A549 (cell line): ENCODE results near the gene PGBD5. TPM values are rescaled to one million over a fixed set of nuclear protein-coding genes. Genes with fewer than 3 reads are reported as not detected.

Experiments used
- ATAC-seq, 2 experiments: fragments of 200-7000 bp in 1 of 2; fragments of >200 bp in 1 of 2; cut with Nextera tagmentation in 1 of 2; cut with Tn5 transposase in 1 of 2; 3 replicates each; pipeline versions ENCODE4 v1.8.0 to v1.9.1; 2018 to 2020; ENCODE audit warnings: mild to moderate bottlenecking in 1 of 2, moderate library complexity in 1 of 2
- CTCF ChIA-PET: fragments of 300-600 bp; sonication (Branson Sonifier 250); formaldehyde crosslinking; extraction: SDS; loops from one replicate; lab custom pipeline; 2021; ENCODE audit warnings: antibody characterized with exemption, inconsistent platforms; lab: Yijun Ruan, JAX
- POLR2A ChIA-PET: fragments of 350-600 bp; formaldehyde crosslinking; extraction: SDS; loops from one replicate; lab custom pipeline; 2021; ENCODE audit warnings: antibody characterized with exemption, inconsistent platforms; lab: Yijun Ruan, JAX
- DNase-seq, 2 experiments: peaks; one replicate each; pipeline versions ENCODE4 v3.0.0 to v3.0.0-alpha.2; 2011 to 2016; ENCODE audit warnings: low read depth in 1 of 2, low spot score in 1 of 2
- FAIRE-seq: peaks from 2 replicates; lab custom pipeline; 2011; peaks lifted over from hg19 to GRCh38; lab: Jason Lieb, UNC
- H3K27ac ChIP-seq, 2 experiments: fragments of >200 bp; sonication (Bioruptor Twin); formaldehyde crosslinking; 3 replicates each; pipeline ENCODE4 v1.5.1; 2016 to 2017
- H3K4me1 ChIP-seq: fragments of >200 bp; sonication (Bioruptor Twin); formaldehyde crosslinking; 3 replicates; pipeline ENCODE4 v1.6.1; 2016
- H3K4me2 ChIP-seq: fragments of >200 bp; sonication (Bioruptor Twin); formaldehyde crosslinking; 3 replicates; pipeline ENCODE4 v1.6.1; 2016
- H3K4me3 ChIP-seq: fragments of >200 bp; sonication (Bioruptor Twin); formaldehyde crosslinking; 3 replicates; pipeline ENCODE4 v1.5.1; 2016
- H3K9me3 ChIP-seq: fragments of >200 bp; sonication (Bioruptor Twin); formaldehyde crosslinking; 3 replicates; pipeline ENCODE4 v1.6.1; 2016
- CBX2 ChIP-seq: fragments of 200-600 bp; sonication (generic); IDR thresholded peaks from 2 replicates; pipeline ENCODE4 v1.6.1; 2016; ENCODE audit warnings: low read depth, mild to moderate bottlenecking, borderline replicate concordance
- CBX8 ChIP-seq: fragments of 200-600 bp; sonication (generic); IDR thresholded peaks from 2 replicates; pipeline ENCODE4 v1.6.1; 2016
- CTCF ChIP-seq: fragments of >200 bp; sonication (Bioruptor Twin); formaldehyde crosslinking; IDR thresholded peaks from 3 replicates; pipeline ENCODE4 v1.5.1; 2016
- E2F6 ChIP-seq: IDR thresholded peaks from 2 replicates; pipeline ENCODE4 v1.6.1; 2012; ENCODE audit warnings: low read depth, borderline replicate concordance
- EHF ChIP-seq: fragments of 250-450 bp; sonication (Bioruptor Pico); IDR thresholded peaks from 2 replicates; pipeline ENCODE4 v1.5.0; 2020; ENCODE audit warnings: mild to moderate bottlenecking
- EHMT2 ChIP-seq: fragments of 200-600 bp; sonication (generic); IDR thresholded peaks from 2 replicates; pipeline ENCODE4 v1.6.1; 2016; ENCODE audit warnings: antibody characterized with exemption, low read depth, mild to moderate bottlenecking, moderate library complexity
- ELK1 ChIP-seq: fragments of 150-350 bp; IDR thresholded peaks from 2 replicates; pipeline ENCODE4 v1.6.1; 2014; ENCODE audit warnings: low read depth, mild to moderate bottlenecking, low read length
- EP300 ChIP-seq, 2 experiments: fragments of >200 bp; sonication (Bioruptor Twin); formaldehyde crosslinking; IDR thresholded peaks; 2 replicates in 1 of 2; 3 replicates in 1 of 2; pipeline ENCODE4 v1.6.1; 2016 to 2017
- FOXS1 ChIP-seq: fragments of 250-450 bp; sonication (Bioruptor Pico); IDR thresholded peaks from 2 replicates; pipeline ENCODE4 v1.5.0; 2020; ENCODE audit warnings: mild to moderate bottlenecking, moderate library complexity
- HES2 ChIP-seq: fragments of >200 bp; sonication (Bioruptor Twin); formaldehyde crosslinking; IDR thresholded peaks from 2 replicates; pipeline ENCODE4 v1.6.1; 2016
- HEYL ChIP-seq: fragments of 250-450 bp; sonication (Bioruptor Pico); IDR thresholded peaks from 2 replicates; pipeline ENCODE4 v1.8.0; 2021; ENCODE audit warnings: mild to moderate bottlenecking, moderate library complexity
- HOXA7 ChIP-seq: fragments of 250-450 bp; sonication (Bioruptor Pico); IDR thresholded peaks from 2 replicates; pipeline ENCODE4 v1.5.0; 2020; ENCODE audit warnings: mild to moderate bottlenecking, moderate library complexity
- HOXB5 ChIP-seq: fragments of 250-450 bp; sonication (Bioruptor Pico); IDR thresholded peaks from 2 replicates; pipeline ENCODE4 v1.5.0; 2020; ENCODE audit warnings: mild to moderate bottlenecking, moderate library complexity
- JUN ChIP-seq, 2 experiments: fragments of >200 bp; sonication (Bioruptor Twin); formaldehyde crosslinking; IDR thresholded peaks; 2 replicates in 1 of 2; 3 replicates in 1 of 2; pipeline ENCODE4 v1.6.1; 2016 to 2017
- JUNB ChIP-seq: fragments of >200 bp; sonication (Bioruptor Twin); formaldehyde crosslinking; IDR thresholded peaks from 2 replicates; pipeline ENCODE4 v1.6.1; 2016
- MAFK ChIP-seq: fragments of 450-650 bp; IDR thresholded peaks from 2 replicates; pipeline ENCODE4 v1.6.1; 2014; ENCODE audit not compliant: partially characterized antibody
- MAX ChIP-seq: IDR thresholded peaks from 2 replicates; pipeline ENCODE4 v1.6.1; 2012
- MAZ ChIP-seq: fragments of 150-350 bp; IDR thresholded peaks from 2 replicates; pipeline ENCODE4 v1.6.1; 2014; ENCODE audit warnings: antibody characterized with exemption, low read depth, low read length, borderline replicate concordance
- MYC ChIP-seq: IDR thresholded peaks from 2 replicates; pipeline ENCODE4 v1.6.1; 2012; ENCODE audit warnings: mild to moderate bottlenecking, inconsistent platforms, low read length, improper control_type of control experiment, borderline replicate concordance
- NPAS2 ChIP-seq: fragments of 250-450 bp; sonication (Bioruptor Pico); IDR thresholded peaks from 2 replicates; pipeline ENCODE4 v1.8.0; 2022; ENCODE audit warnings: mild to moderate bottlenecking, moderate library complexity, borderline replicate concordance
- POLR2A ChIP-seq: IDR thresholded peaks from 2 replicates; pipeline ENCODE4 v1.6.1; 2012; ENCODE audit warnings: mild to moderate bottlenecking, low read length
- RAD21 ChIP-seq, 2 experiments: fragments of >200 bp in 1 of 2; sonication (Bioruptor Twin) in 1 of 2; formaldehyde crosslinking in 1 of 2; IDR thresholded peaks in 1 of 2; conservative IDR thresholded peaks in 1 of 2; 2 replicates in 1 of 2; 3 replicates in 1 of 2; pipeline ENCODE4 v1.6.1; 2012 to 2018; ENCODE audit warnings: inconsistent platforms in 1 of 2
- RFX5 ChIP-seq: fragments of 450-650 bp; IDR thresholded peaks from 2 replicates; pipeline ENCODE4 v1.7.1; 2014; ENCODE audit warnings: antibody characterized with exemption, mild to moderate bottlenecking, moderate library complexity
- SMC3 ChIP-seq: fragments of >200 bp; sonication (Bioruptor Twin); formaldehyde crosslinking; IDR thresholded peaks from 3 replicates; pipeline ENCODE4 v1.6.1; 2018; ENCODE audit warnings: inconsistent platforms
- ZC3H11A ChIP-seq: fragments of 450-650 bp; IDR thresholded peaks from 2 replicates; pipeline ENCODE4 v1.6.1; 2014; ENCODE audit warnings: antibody characterized with exemption, mild to moderate bottlenecking
- ZNF302 ChIP-seq: fragments of 250-450 bp; sonication (Bioruptor Pico); IDR thresholded peaks from 2 replicates; pipeline ENCODE4 v1.9.0; 2021; ENCODE audit warnings: inconsistent platforms, mild to moderate bottlenecking, moderate library complexity
- ZSCAN20 ChIP-seq: fragments of 250-450 bp; sonication (Bioruptor Pico); IDR thresholded peaks from 2 replicates; pipeline ENCODE4 v1.8.0; 2022; ENCODE audit warnings: mild to moderate bottlenecking, moderate library complexity
- WGBS: methylation state at CpG from one replicate; pipeline ENCODE4 v1.1.6; 2017; ENCODE audit errors: missing lambda C conversion rate; 5-methylcytosine and 5-hydroxymethylcytosine counted together
- polyA plus RNA-seq, 4 experiments: library from polyadenylated mRNA; depleted of rRNA in 3 of 4; stranded (reverse); fragments of >200 nt; fragmentation: RNase III in 1 of 4; extraction: RNeasy Plus Mini Kit Qiagen cat#74134 plus additional on column Dnase treatment in 1 of 4; gene quantifications; 2 replicates in 3 of 4; 3 replicates in 1 of 4; pipeline ENCODE4 v1.2.3, GENCODE V29; 2011 to 2017

Gene PGBD5
- polyA plus RNA-seq, 2 of the 4 experiments (the other 2 are of a cell fraction) = 0.04 to 0.66 TPM

GRCh38 chr1:230278871-230279582, 147.1 kb downstream of the PGBD5 start:
- ChIA-PET CTCF (interaction anchor here (1.5 kb wide), 1 partner anchor 17 kb away, joined by 3 read pairs; no protein-coding TSS in a partner anchor), POLR2A (no interaction called here)
- Histone ChIP-seq H3K9me3 (no peaks in the 10 kb centered on the region), H3K4me3 (no peak overlapping the region), H3K4me1 (no peaks in the 10 kb centered on the region), H3K27ac (no peak overlapping the region), H3K4me2 (no peak overlapping the region)
- ATAC-seq = no peak
- WGBS = 85% methylated on average over 20 of the region's 20 CpGs
- FAIRE-seq = no peak
- no peak for TF ChIP-seq ELK1
- no peak for TF ChIP-seq JUN (IDR thresholded peaks at IDR 0.05)
- no peak for TF ChIP-seq EHMT2
- TF ChIP-seq POLR2A = no peak
- no peak for DNase-seq

- Histone ChIP-seq H3K27ac (no peak overlapping the region), H3K9me3 (no peaks in the 10 kb centered on the region)
- 93% methylated on average over 7 of the region's 7 CpGs for WGBS
- ATAC-seq (no peak), FAIRE-seq (no peak)
- POLR2A ChIA-PET = no interaction called here
- TF ChIP-seq HOXB5 (no peak), E2F6 (no peak), MYC (no peak), CBX8 (no peak), ZNF302 (CRISPR knock-in tag) (no peak), CTCF (no peak), JUNB (no peak), MAX (no peak), RAD21 (conservative IDR thresholded peaks at IDR 0.05 in 1 of 2, IDR thresholded peaks at IDR 0.05 in 1 of 2) (no peak), ZC3H11A (no peak), MAFK (no peak), EP300 (IDR thresholded peaks at IDR 0.05) (no peak), RFX5 (no peak), EHF (CRISPR knock-in tag) (no peak)
- TF ChIP-seq, all 56 proteins: peak for 0
- CTCF ChIA-PET = no interaction called here
- H3K4me1 ChIP-seq = no peaks in the 10 kb centered on the region
- H3K4me3 ChIP-seq = no peak overlapping the region
- H3K4me2 ChIP-seq = no peak overlapping the region
- no peak for DNase-seq
Measured at GRCh38 chr1:230278376-230278775, 147.8 kb downstream of the PGBD5 start.

- TF ChIP-seq SMC3 (no peak), POLR2A (no peak), HES2 (no peak), FOXS1 (CRISPR knock-in tag) (no peak), HEYL (CRISPR knock-in tag) (no peak), MAZ (no peak), ZSCAN20 (no peak), HOXA7 (CRISPR knock-in tag) (no peak), NPAS2 (CRISPR knock-in tag) (no peak), MAX (no peak), CBX2 (no peak), HOXB5 (no peak)
- no peaks in the 10 kb centered on the region for H3K9me3 ChIP-seq
- H3K4me1 ChIP-seq = no peaks in the 10 kb centered on the region
- 89% methylated on average over 15 of the region's 15 CpGs for WGBS
- ChIA-PET POLR2A (no interaction called here), CTCF (interaction anchor here (1.1 to 1.9 kb wide), 2 partner anchors 12 to 33 kb away, joined by 3 to 4 read pairs; no protein-coding TSS in a partner anchor)
- H3K4me3 ChIP-seq = no peak overlapping the region
- ATAC-seq (no peak), DNase-seq (no peak), FAIRE-seq (no peak)
- no peak overlapping the region for H3K27ac ChIP-seq
- H3K4me2 ChIP-seq = no peak overlapping the region
Measured at GRCh38 chr1:230277201-230278025, 148.7 kb downstream of the PGBD5 start.
